WTC11 (cell line): ENCODE data around the gene SNRPD1. TPM values are rescaled to one million over a fixed set of nuclear protein-coding genes. Genes with fewer than 3 reads are reported as not detected.

ENCODE experiments used
- ATAC-seq: fragments of 200-7000 bp; cut with Tn5 transposase; 2 replicates; pipeline ENCODE4 v1.10.0; 2021; ENCODE audit warnings: mild to moderate bottlenecking, moderate library complexity
- CTCF ChIA-PET: fragments of 300-600 bp; sonication (Branson Sonifier 250); formaldehyde crosslinking; loops from one replicate; lab custom pipeline; 2021; ENCODE audit warnings: antibody characterized with exemption; lab: Charles Lee
- POLR2A ChIA-PET: fragments of 350-600 bp; sonication (Branson Sonifier 250); formaldehyde crosslinking; loops from one replicate; lab custom pipeline; 2021; ENCODE audit warnings: antibody characterized with exemption; lab: Charles Lee
- DNase-seq: peaks from one replicate; pipeline ENCODE4 v3.0.0; 2021; ENCODE audit warnings: low spot score
- H3K27ac Mint-ChIP-seq: 2 replicates; pipeline ENCODE4 v1.8.0; 2021; ENCODE audit warnings: mixed read lengths
- H3K27me3 Mint-ChIP-seq: 2 replicates; pipeline ENCODE4 v1.8.0; 2021; ENCODE audit warnings: low read depth, mild to moderate bottlenecking, moderate library complexity, mixed read lengths
- H3K36me3 Mint-ChIP-seq: 2 replicates; pipeline ENCODE4 v1.8.0; 2021; ENCODE audit warnings: mixed read lengths
- H3K4me1 Mint-ChIP-seq: 2 replicates; pipeline ENCODE4 v1.8.0; 2022; ENCODE audit warnings: mixed read lengths
- H3K4me3 Mint-ChIP-seq: 2 replicates; pipeline ENCODE4 v1.8.0; 2021; ENCODE audit warnings: mild to moderate bottlenecking, moderate library complexity, mixed read lengths
- H3K9me3 Mint-ChIP-seq: 2 replicates; pipeline ENCODE4 v1.8.0; 2021; ENCODE audit warnings: mixed read lengths
- CBFB ChIP-seq: sonication (generic); formaldehyde crosslinking; IDR thresholded peaks from 2 replicates; pipeline ENCODE4 v1.8.1; 2022; ENCODE audit warnings: mild to moderate bottlenecking, low read depth, missing genetic modification reagents
- GRHL2 ChIP-seq: fragments of 250-450 bp; sonication (Bioruptor Pico); IDR thresholded peaks from 2 replicates; pipeline ENCODE4 v1.8.0; 2022; ENCODE audit warnings: mild to moderate bottlenecking, moderate library complexity; ENCODE audit not compliant: insufficient replicate concordance, severe bottlenecking
- JAZF1 ChIP-seq: fragments of 250-450 bp; sonication (Bioruptor Pico); IDR thresholded peaks from 2 replicates; pipeline ENCODE4 v1.9.0; 2021; ENCODE audit warnings: moderate library complexity, mild to moderate bottlenecking, inconsistent platforms
- JUN ChIP-seq: sonication (generic); formaldehyde crosslinking; IDR thresholded peaks from 2 replicates; pipeline ENCODE4 v1.8.0; 2023; ENCODE audit warnings: mild to moderate bottlenecking, missing genetic modification reagents
- KAT7 ChIP-seq: sonication (generic); formaldehyde crosslinking; IDR thresholded peaks from 2 replicates; pipeline ENCODE4 v1.8.1; 2023; ENCODE audit warnings: missing genetic modification reagents, mild to moderate bottlenecking, borderline replicate concordance
- MYBL2 ChIP-seq: sonication (generic); formaldehyde crosslinking; IDR thresholded peaks from 2 replicates; pipeline ENCODE4 v1.8.1; 2023; ENCODE audit warnings: mild to moderate bottlenecking, moderate library complexity, missing genetic modification reagents
- NFE2L1 ChIP-seq: sonication (generic); formaldehyde crosslinking; IDR thresholded peaks from 2 replicates; pipeline ENCODE4 v1.8.1; 2023; ENCODE audit warnings: missing genetic modification reagents
- NR3C1 ChIP-seq: sonication (generic); formaldehyde crosslinking; conservative IDR thresholded peaks from 2 replicates; pipeline ENCODE4 v1.8.1; 2023; ENCODE audit warnings: low read depth, mild to moderate bottlenecking, missing genetic modification reagents
- PREB ChIP-seq: sonication (generic); formaldehyde crosslinking; IDR thresholded peaks from 2 replicates; pipeline ENCODE4 v1.8.1; 2022; ENCODE audit warnings: mild to moderate bottlenecking, missing genetic modification reagents, moderate library complexity, borderline replicate concordance
- TP53 ChIP-seq: sonication (generic); formaldehyde crosslinking; IDR thresholded peaks from 2 replicates; pipeline ENCODE4 v1.8.1; 2023; ENCODE audit warnings: mild to moderate bottlenecking, missing genetic modification reagents
- USF2 ChIP-seq: sonication (generic); formaldehyde crosslinking; IDR thresholded peaks from 2 replicates; pipeline ENCODE4 v1.8.1; 2023; ENCODE audit warnings: mild to moderate bottlenecking, missing genetic modification reagents, moderate library complexity
- ZNF121 ChIP-seq: sonication (generic); formaldehyde crosslinking; IDR thresholded peaks from 2 replicates; pipeline ENCODE4 v1.8.0; 2023; ENCODE audit warnings: missing genetic modification reagents
- ZNF138 ChIP-seq: sonication (generic); formaldehyde crosslinking; conservative IDR thresholded peaks from 2 replicates; pipeline ENCODE4 v1.8.1; 2022; ENCODE audit warnings: mild to moderate bottlenecking, moderate library complexity, missing genetic modification reagents
- ZNF232 ChIP-seq: sonication (generic); formaldehyde crosslinking; IDR thresholded peaks from 2 replicates; pipeline ENCODE4 v1.8.0; 2022; ENCODE audit warnings: mild to moderate bottlenecking, missing genetic modification reagents
- ZNF263 ChIP-seq: sonication (generic); formaldehyde crosslinking; IDR thresholded peaks from 2 replicates; pipeline ENCODE4 v1.8.1; 2022; ENCODE audit warnings: low read depth, mild to moderate bottlenecking, moderate library complexity, missing genetic modification reagents
- ZNF281 ChIP-seq: sonication (generic); formaldehyde crosslinking; IDR thresholded peaks from 2 replicates; pipeline ENCODE4 v1.8.0; 2023; ENCODE audit warnings: mild to moderate bottlenecking, missing genetic modification reagents
- ZNF317 ChIP-seq: sonication (generic); formaldehyde crosslinking; IDR thresholded peaks from 2 replicates; pipeline ENCODE4 v1.8.1; 2023; ENCODE audit warnings: low read depth, mild to moderate bottlenecking, moderate library complexity, missing genetic modification reagents, borderline replicate concordance
- ZNF416 ChIP-seq: fragments of 250-450 bp; sonication (Bioruptor Pico); IDR thresholded peaks from 2 replicates; pipeline ENCODE4 v1.9.0; 2021; ENCODE audit warnings: mild to moderate bottlenecking, inconsistent platforms
- total RNA-seq: library from RNA; stranded (reverse); gene quantifications from 3 replicates; pipeline ENCODE4 v1.2.3, GENCODE V29; 2021
- TF ChIP-seq, protein P1 (sequence below): sonication (generic); formaldehyde crosslinking; IDR thresholded peaks from 2 replicates; pipeline ENCODE4 v1.8.1; 2022; ENCODE audit warnings: mild to moderate bottlenecking, moderate library complexity, missing genetic modification reagents
- TF ChIP-seq, protein P2 (sequence below): fragments of 250-450 bp; sonication (Bioruptor Pico); IDR thresholded peaks from 2 replicates; pipeline ENCODE4 v1.9.0; 2021; ENCODE audit warnings: mild to moderate bottlenecking, borderline replicate concordance
- TF ChIP-seq, protein P3 (sequence below): fragments of 250-450 bp; sonication (Bioruptor Pico); IDR thresholded peaks from 2 replicates; pipeline ENCODE4 v1.9.0; 2021; ENCODE audit warnings: moderate library complexity, mild to moderate bottlenecking, inconsistent platforms, borderline replicate concordance

The SNRPD1 gene
- total RNA-seq, 1 experiment from 2014 or later = 137 TPM

DNA sequence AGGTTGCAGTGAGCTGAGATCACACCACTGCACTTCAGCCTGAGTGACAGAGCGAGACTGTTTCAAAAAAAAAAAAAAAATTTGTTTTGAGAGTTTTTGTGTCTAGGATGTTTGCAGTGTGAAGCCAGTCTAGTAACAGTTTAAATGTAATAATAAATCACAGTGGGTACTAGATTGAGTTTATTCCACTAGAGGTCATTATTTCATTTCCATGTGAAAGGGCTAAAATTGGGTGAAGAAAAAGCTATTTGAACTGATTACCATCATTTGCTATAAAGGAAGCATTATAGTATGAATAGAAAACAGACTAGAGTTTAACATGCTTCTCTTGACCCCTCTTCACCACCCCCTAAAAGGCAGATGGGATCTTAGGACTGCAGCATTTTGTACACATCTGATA, 20.3 kb downstream of the SNRPD1 start (continued):
- no peak for TF ChIP-seq USF2 (CRISPR knock-in tag)
- no peak for TF ChIP-seq ZNF232 (CRISPR knock-in tag)
- no peak for TF ChIP-seq ZNF281 (CRISPR knock-in tag)
- no peak for TF ChIP-seq JAZF1
- no peak for TF ChIP-seq ZNF263
- TF ChIP-seq NR3C1 (CRISPR knock-in tag) = no peak
- no peak for TF ChIP-seq NFE2L1 (CRISPR knock-in tag)
- TF ChIP-seq, protein P1, sequence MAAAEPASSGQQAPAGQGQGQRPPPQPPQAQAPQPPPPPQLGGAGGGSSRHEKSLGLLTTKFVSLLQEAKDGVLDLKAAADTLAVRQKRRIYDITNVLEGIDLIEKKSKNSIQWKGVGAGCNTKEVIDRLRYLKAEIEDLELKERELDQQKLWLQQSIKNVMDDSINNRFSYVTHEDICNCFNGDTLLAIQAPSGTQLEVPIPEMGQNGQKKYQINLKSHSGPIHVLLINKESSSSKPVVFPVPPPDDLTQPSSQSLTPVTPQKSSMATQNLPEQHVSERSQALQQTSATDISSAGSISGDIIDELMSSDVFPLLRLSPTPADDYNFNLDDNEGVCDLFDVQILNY = no peak

DNA sequence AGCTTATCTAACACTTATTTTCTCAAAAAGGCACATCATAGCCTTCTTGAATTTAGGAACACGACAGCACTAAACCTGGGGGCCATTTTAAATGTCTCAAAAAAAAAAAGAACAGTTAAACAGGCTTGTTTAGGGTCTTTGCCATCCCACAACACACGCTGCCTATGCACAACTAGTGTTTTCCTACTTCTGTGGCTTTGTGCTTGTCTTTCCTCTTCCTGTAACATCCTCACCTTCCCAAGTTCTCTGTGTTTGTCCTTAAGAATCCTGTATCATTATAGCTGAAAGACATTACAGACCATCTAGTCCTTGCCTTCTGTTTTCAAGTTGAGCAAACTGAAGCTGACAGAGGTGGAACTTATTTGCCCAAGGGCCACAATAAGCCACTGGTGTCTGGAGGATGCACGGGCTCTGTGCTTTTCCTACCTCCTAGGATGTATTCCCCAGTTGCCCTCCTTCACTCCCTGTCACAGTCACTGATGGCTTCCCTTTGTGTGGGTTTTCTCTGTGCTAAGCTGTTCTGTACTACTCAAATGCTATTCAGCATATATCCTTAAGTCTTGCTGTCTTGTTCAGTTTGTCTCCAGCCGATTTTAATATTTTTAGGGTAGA, 22.6 kb downstream of the SNRPD1 start:
- no peaks in the 10 kb centered on the region for H3K9me3 Mint-ChIP-seq
- no peaks in the 10 kb centered on the region for H3K27me3 Mint-ChIP-seq
- ChIA-PET POLR2A (interaction anchor here (0.6 kb wide), 1 partner anchor 21 kb away, joined by 3 read pairs; no protein-coding TSS in a partner anchor), CTCF (no interaction called here)
- no peak for ATAC-seq
- H3K36me3 Mint-ChIP-seq = peaks cover 29% of the 10 kb centered on the region
- H3K4me3 Mint-ChIP-seq = no peak overlapping the region
- no peak for DNase-seq
- H3K27ac Mint-ChIP-seq = no peak overlapping the region
- no peaks in the 10 kb centered on the region for H3K4me1 Mint-ChIP-seq
- TF ChIP-seq MYBL2 (CRISPR knock-in tag) (no peak), PREB (no peak), JUN (CRISPR knock-in tag) (no peak)
- TF ChIP-seq, all 79 proteins: peak for 0

GRCh38 chr18:21636769-21637168, 24.7 kb downstream of the SNRPD1 start:
- peak overlapping the region; percentile 41; the same call in 1 of the 2 replicates for H3K27ac Mint-ChIP-seq
- POLR2A ChIA-PET = interaction anchor here (1.1 kb wide), 1 partner anchor 36 kb away, joined by 3 read pairs; the partner anchor contains the start of gene ESCO1

GRCh38 chr18:21638822-21639221, 26.7 kb downstream of the SNRPD1 start:
- ChIA-PET CTCF (no interaction called here), POLR2A (no interaction called here)
- Mint-ChIP-seq H3K36me3 (peaks cover 8% of the 10 kb centered on the region; the same call in 1 of the 2 replicates), H3K27me3 (no peaks in the 10 kb centered on the region), H3K9me3 (no peaks in the 10 kb centered on the region), H3K4me1 (no peaks in the 10 kb centered on the region), H3K4me3 (no peak overlapping the region), H3K27ac (no peak overlapping the region)
- DNase-seq = no peak
- ATAC-seq = no peak
- TF ChIP-seq KAT7 (CRISPR knock-in tag) (no peak), CBFB (CRISPR knock-in tag) (no peak), TP53 (CRISPR knock-in tag) (no peak), GRHL2 (CRISPR knock-in tag) (no peak), ZNF317 (CRISPR knock-in tag) (no peak), ZNF138 (CRISPR knock-in tag) (no peak)
- TF ChIP-seq, protein P2, sequence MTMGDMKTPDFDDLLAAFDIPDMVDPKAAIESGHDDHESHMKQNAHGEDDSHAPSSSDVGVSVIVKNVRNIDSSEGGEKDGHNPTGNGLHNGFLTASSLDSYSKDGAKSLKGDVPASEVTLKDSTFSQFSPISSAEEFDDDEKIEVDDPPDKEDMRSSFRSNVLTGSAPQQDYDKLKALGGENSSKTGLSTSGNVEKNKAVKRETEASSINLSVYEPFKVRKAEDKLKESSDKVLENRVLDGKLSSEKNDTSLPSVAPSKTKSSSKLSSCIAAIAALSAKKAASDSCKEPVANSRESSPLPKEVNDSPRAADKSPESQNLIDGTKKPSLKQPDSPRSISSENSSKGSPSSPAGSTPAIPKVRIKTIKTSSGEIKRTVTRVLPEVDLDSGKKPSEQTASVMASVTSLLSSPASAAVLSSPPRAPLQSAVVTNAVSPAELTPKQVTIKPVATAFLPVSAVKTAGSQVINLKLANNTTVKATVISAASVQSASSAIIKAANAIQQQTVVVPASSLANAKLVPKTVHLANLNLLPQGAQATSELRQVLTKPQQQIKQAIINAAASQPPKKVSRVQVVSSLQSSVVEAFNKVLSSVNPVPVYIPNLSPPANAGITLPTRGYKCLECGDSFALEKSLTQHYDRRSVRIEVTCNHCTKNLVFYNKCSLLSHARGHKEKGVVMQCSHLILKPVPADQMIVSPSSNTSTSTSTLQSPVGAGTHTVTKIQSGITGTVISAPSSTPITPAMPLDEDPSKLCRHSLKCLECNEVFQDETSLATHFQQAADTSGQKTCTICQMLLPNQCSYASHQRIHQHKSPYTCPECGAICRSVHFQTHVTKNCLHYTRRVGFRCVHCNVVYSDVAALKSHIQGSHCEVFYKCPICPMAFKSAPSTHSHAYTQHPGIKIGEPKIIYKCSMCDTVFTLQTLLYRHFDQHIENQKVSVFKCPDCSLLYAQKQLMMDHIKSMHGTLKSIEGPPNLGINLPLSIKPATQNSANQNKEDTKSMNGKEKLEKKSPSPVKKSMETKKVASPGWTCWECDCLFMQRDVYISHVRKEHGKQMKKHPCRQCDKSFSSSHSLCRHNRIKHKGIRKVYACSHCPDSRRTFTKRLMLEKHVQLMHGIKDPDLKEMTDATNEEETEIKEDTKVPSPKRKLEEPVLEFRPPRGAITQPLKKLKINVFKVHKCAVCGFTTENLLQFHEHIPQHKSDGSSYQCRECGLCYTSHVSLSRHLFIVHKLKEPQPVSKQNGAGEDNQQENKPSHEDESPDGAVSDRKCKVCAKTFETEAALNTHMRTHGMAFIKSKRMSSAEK (CRISPR knock-in tag) = no peak

More at GRCh38 chr18:21636769-21637168, 24.7 kb downstream of the SNRPD1 start:
- ATAC-seq (no peak), DNase-seq (no peak)
- Mint-ChIP-seq H3K36me3 (peaks cover 16% of the 10 kb centered on the region), H3K4me1 (no peaks in the 10 kb centered on the region), H3K27me3 (no peaks in the 10 kb centered on the region), H3K9me3 (no peaks in the 10 kb centered on the region), H3K4me3 (no peak overlapping the region)
- CTCF ChIA-PET = interaction anchor here (0.6 kb wide), 1 partner anchor 369 kb away, joined by 3 read pairs; no protein-coding TSS in a partner anchor
- 0 out of 2 replicates have a peak, but pooled peaks have one; percentile 19 for TF ChIP-seq ZNF121 (CRISPR knock-in tag)
- no peak for TF ChIP-seq ZNF416
- TF ChIP-seq, protein P3, sequence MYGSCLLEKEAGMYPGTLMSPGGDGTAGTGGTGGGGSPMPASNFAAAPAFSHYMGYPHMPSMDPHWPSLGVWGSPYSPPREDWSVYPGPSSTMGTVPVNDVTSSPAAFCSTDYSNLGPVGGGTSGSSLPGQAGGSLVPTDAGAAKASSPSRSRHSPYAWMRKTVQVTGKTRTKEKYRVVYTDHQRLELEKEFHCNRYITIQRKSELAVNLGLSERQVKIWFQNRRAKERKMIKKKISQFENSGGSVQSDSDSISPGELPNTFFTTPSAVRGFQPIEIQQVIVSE (CRISPR knock-in tag) = no peak
